K562 (cell line): ENCODE data around the gene ATG14. TPM values are rescaled to one million over a fixed set of nuclear protein-coding genes. Genes with fewer than 3 reads are reported as not detected.

Experiments
- BRCA1 ChIP-seq, 2 experiments: fragments of 450-650 bp in 1 of 2; sonication (generic) in 1 of 2; formaldehyde crosslinking in 1 of 2; IDR thresholded peaks; 2 replicates each; pipeline versions ENCODE4 v1.5.0 to v1.6.1; 2017 to 2020; ENCODE audit warnings: mild to moderate bottlenecking in 1 of 2, missing genetic modification reagents in 1 of 2
- CBFA2T2 ChIP-seq: fragments of 450-650 bp; conservative IDR thresholded peaks from 2 replicates; pipeline ENCODE4 v1.6.1; 2017; ENCODE audit warnings: mild to moderate bottlenecking
- CREB3 ChIP-seq: fragments of 450-650 bp; conservative IDR thresholded peaks from 2 replicates; pipeline ENCODE4 v1.6.1; 2016; ENCODE audit warnings: missing genetic modification characterization, low read depth, mild to moderate bottlenecking, missing compliant biosample characterization, moderate library complexity
- GTF2B ChIP-seq: IDR thresholded peaks from 2 replicates; pipeline ENCODE4 v1.6.1; 2011; ENCODE audit not compliant: insufficient read length; ENCODE audit errors: extremely low read depth
- NFRKB ChIP-seq: fragments of 450-650 bp; IDR thresholded peaks from 2 replicates; pipeline ENCODE4 v1.6.1; 2016; ENCODE audit warnings: low read depth
- POLR2B ChIP-seq: fragments of 450-650 bp; IDR thresholded peaks from 2 replicates; pipeline ENCODE4 v1.6.1; 2018; ENCODE audit warnings: low read depth; ENCODE audit not compliant: partially characterized antibody
- ZBTB49 ChIP-seq: sonication (generic); formaldehyde crosslinking; IDR thresholded peaks from 2 replicates; pipeline ENCODE4 v1.8.0; 2022; ENCODE audit warnings: missing genetic modification reagents, mild to moderate bottlenecking, borderline replicate concordance
- ZFX ChIP-seq: sonication (generic); formaldehyde crosslinking; IDR thresholded peaks from 2 replicates; pipeline ENCODE4 v1.8.0; 2022; ENCODE audit warnings: mild to moderate bottlenecking, missing genetic modification reagents, moderate library complexity
- ZNF212 ChIP-seq: fragments of 450-650 bp; formaldehyde crosslinking; IDR thresholded peaks from 2 replicates; pipeline ENCODE4 v1.4.0; 2020; ENCODE audit warnings: mild to moderate bottlenecking
- polyA plus RNA-seq, 8 experiments: library from polyadenylated mRNA; depleted of rRNA in 4 of 8; stranded (reverse) in 5 of 8; unstranded in 3 of 8; fragments of >200 nt; fragmentation: Nextera tagmentation in 2 of 8; fragmentation: Illumina TruSeq in 1 of 8; extraction: Ambion mirVana in 2 of 8; extraction: Trizol in 1 of 8; gene quantifications; 2 replicates each; pipeline versions ENCODE4 v1.2.1 to v1.2.3, GENCODE V29; 2011 to 2014; ENCODE audit warnings: inconsistent platforms in 1 of 8, missing spikeins in 1 of 8
- total RNA-seq, 7 experiments: library from RNA; depleted of rRNA in 6 of 7; stranded (reverse); fragments of >200 nt in 6 of 7; fragmentation: Illumina TruSeq in 2 of 7; extraction: Trizol in 2 of 7; gene quantifications; 2 replicates each; pipeline versions ENCODE4 v1.2.1 to v1.2.3, GENCODE V29; 2011 to 2021; ENCODE audit warnings: low replicate concordance in 1 of 7
- TF ChIP-seq, protein P1 (sequence below): fragments of 200-600 bp; sonication (generic); IDR thresholded peaks from one replicate; pipeline ENCODE4 v1.6.1; 2012; ENCODE audit warnings: mild to moderate bottlenecking, low read depth, low read length, inconsistent platforms

The ATG14 gene
- total and polyA plus RNA-seq, 9 of the 15 experiments (the other 6 are each of a cell fraction or from before 2014, with no cell fraction given), result 0.55 to 4.2 (median 3.5) TPM

- TF ChIP-seq CREB3 (tag), result no peak
- TF ChIP-seq GTF2B, result peak; percentile 13
- peak; percentile 86 for TF ChIP-seq ZFX (CRISPR knock-in tag)
- TF ChIP-seq POLR2B, result peak; percentile 52
- TF ChIP-seq BRCA1 (IDR thresholded peaks at IDR 0.05), result no peak
- no peak for TF ChIP-seq BRCA1 (CRISPR knock-in tag; IDR thresholded peaks at IDR 0.05)
- no peak for TF ChIP-seq ZNF212 (CRISPR knock-in tag)
- no peak for TF ChIP-seq ZBTB49 (CRISPR knock-in tag)
- TF ChIP-seq, protein P1, sequence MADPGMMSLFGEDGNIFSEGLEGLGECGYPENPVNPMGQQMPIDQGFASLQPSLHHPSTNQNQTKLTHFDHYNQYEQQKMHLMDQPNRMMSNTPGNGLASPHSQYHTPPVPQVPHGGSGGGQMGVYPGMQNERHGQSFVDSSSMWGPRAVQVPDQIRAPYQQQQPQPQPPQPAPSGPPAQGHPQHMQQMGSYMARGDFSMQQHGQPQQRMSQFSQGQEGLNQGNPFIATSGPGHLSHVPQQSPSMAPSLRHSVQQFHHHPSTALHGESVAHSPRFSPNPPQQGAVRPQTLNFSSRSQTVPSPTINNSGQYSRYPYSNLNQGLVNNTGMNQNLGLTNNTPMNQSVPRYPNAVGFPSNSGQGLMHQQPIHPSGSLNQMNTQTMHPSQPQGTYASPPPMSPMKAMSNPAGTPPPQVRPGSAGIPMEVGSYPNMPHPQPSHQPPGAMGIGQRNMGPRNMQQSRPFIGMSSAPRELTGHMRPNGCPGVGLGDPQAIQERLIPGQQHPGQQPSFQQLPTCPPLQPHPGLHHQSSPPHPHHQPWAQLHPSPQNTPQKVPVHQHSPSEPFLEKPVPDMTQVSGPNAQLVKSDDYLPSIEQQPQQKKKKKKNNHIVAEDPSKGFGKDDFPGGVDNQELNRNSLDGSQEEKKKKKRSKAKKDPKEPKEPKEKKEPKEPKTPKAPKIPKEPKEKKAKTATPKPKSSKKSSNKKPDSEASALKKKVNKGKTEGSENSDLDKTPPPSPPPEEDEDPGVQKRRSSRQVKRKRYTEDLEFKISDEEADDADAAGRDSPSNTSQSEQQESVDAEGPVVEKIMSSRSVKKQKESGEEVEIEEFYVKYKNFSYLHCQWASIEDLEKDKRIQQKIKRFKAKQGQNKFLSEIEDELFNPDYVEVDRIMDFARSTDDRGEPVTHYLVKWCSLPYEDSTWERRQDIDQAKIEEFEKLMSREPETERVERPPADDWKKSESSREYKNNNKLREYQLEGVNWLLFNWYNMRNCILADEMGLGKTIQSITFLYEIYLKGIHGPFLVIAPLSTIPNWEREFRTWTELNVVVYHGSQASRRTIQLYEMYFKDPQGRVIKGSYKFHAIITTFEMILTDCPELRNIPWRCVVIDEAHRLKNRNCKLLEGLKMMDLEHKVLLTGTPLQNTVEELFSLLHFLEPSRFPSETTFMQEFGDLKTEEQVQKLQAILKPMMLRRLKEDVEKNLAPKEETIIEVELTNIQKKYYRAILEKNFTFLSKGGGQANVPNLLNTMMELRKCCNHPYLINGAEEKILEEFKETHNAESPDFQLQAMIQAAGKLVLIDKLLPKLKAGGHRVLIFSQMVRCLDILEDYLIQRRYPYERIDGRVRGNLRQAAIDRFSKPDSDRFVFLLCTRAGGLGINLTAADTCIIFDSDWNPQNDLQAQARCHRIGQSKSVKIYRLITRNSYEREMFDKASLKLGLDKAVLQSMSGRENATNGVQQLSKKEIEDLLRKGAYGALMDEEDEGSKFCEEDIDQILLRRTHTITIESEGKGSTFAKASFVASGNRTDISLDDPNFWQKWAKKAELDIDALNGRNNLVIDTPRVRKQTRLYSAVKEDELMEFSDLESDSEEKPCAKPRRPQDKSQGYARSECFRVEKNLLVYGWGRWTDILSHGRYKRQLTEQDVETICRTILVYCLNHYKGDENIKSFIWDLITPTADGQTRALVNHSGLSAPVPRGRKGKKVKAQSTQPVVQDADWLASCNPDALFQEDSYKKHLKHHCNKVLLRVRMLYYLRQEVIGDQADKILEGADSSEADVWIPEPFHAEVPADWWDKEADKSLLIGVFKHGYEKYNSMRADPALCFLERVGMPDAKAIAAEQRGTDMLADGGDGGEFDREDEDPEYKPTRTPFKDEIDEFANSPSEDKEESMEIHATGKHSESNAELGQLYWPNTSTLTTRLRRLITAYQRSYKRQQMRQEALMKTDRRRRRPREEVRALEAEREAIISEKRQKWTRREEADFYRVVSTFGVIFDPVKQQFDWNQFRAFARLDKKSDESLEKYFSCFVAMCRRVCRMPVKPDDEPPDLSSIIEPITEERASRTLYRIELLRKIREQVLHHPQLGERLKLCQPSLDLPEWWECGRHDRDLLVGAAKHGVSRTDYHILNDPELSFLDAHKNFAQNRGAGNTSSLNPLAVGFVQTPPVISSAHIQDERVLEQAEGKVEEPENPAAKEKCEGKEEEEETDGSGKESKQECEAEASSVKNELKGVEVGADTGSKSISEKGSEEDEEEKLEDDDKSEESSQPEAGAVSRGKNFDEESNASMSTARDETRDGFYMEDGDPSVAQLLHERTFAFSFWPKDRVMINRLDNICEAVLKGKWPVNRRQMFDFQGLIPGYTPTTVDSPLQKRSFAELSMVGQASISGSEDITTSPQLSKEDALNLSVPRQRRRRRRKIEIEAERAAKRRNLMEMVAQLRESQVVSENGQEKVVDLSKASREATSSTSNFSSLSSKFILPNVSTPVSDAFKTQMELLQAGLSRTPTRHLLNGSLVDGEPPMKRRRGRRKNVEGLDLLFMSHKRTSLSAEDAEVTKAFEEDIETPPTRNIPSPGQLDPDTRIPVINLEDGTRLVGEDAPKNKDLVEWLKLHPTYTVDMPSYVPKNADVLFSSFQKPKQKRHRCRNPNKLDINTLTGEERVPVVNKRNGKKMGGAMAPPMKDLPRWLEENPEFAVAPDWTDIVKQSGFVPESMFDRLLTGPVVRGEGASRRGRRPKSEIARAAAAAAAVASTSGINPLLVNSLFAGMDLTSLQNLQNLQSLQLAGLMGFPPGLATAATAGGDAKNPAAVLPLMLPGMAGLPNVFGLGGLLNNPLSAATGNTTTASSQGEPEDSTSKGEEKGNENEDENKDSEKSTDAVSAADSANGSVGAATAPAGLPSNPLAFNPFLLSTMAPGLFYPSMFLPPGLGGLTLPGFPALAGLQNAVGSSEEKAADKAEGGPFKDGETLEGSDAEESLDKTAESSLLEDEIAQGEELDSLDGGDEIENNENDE, result no peak
- TF ChIP-seq CBFA2T2, result peak; percentile 60
- 0 out of 2 replicates have a peak, but pooled peaks have one; percentile 56 for TF ChIP-seq NFRKB
Observed at GRCh38 chr14:55411426-55412389, at the start of gene ATG14 (continued).
